Ammon's horn (tissue), 1 donor: Measurements from ENCODE around the gene ZNF747.
A peak's percentile ranks its signal among the peaks of the same experiment; 100 is the strongest.

Experiments used
- DNase-seq: peaks from one replicate; pipeline ENCODE4 v3.0.0-alpha.2; 2016; ENCODE audit warnings: low spot score

Gene ZNF747

DNA sequence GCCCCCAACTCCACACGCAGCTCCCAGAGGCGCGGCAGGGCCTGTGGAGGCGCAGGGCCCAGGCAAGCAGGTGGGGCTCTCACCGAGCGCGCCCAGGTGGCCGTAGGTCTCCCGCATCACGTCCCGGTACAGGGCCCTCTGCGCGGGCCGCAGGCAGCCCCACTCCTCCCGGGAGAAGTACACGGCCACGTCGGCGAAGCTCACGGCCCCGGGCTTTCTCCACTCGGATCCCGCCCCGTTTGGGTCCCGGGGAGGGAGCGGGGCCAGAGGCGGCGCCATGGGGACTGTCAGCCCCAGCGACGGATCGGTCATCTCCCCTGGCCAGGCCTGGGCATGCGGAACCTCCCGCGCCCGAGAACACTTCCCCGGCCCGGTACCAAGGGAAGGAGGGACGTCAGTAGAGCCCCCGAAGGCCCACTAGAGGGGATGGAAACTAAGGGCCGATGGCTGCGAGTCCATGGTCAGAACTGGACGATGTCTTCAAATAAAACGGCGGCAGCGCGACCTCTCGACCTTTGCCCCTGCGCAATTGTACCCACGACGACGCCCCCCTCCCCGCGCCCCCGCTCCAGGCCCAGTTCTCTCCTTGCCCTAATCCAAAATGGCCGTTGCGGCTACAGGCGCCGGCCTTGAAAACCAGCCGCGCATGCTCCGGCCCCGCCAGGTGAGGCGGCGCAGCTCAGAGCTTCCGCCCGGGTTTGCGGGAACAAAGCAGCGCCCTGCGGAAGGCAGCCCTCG lies at the start of gene ZNF747:
Gene ZNF747 (minus strand): TSS at position 491 of the 738 bp plus-strand sequence. CDS start 179 bp downstream, at position 312.
- peak; percentile 94 for DNase-seq

DNA sequence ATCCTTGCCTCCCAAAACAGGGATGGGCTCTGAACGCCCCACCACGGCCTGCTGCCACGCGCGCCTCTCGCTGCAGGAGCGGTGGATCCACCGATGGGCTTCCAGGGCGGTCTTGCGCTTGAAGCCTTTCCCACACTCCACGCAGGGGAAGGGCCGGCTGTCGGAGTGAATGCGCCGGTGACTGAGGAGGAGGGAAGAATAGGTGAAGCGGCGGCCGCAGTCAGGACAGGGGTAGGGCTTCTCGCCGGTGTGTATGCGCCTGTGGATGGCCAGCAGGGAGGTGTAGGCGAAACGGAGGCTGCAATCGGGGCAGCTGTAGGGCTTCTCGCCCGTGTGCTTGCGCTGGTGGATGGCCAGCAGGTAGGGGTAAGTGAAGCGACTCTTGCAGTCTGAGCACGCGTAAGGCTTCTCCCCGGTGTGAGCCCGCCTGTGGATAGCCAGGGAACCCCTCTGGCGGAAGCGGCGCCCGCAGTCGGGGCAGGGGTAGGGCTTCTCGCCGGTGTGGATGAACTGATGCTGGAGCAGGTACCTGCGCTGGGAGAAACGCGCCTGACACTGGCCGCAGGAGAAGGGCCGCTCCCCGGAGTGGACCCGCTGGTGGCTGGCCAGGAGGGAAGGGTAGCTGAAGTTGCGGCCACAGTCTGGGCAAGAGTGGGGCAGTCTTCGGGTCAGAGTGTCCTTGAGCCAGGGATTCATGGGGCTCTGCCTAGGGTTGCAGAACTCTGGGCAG lies 48.1 kb upstream of the ZNF747 start:
- DNase-seq: no peak

DNA sequence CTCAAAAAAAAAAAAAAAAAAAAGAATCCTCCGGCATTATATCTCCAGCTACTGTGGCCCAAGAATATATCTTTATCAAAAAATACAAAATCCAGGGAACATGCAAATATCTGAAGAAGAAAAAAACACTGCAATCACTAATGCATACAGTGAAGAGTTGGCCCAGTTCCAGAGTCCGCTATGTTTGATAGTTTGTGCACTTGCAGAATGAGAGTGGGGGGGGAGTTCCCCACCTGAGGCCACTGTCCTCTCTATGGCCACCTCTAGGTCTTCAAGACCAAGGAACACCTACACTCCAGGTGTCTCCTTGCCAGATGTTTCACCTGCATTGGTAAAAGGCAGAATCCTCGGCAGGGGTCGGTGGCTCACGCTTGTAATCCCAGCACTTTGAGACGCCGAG lies 46.8 kb upstream of the ZNF747 start:
- DNase-seq: no peak

DNA sequence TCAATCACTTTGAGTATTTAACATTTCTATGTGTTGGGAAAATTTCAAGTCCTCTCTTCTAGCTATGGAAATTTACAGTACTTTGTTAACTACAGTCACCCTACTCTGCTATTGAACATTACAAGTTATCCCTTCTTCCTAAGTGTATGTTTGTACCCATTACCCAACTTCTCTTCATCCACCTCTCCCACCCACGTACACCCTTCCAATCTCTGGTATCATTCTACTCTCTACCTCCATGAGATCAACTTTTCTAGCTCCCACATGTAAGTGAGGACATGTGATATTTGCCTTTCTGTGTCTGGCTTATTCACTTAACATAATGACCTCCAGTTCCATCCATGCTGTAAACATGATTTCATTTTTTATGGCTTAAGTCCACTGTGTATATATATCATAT lies 40.0 kb upstream of the ZNF747 start:
- DNase-seq: no peak

DNA sequence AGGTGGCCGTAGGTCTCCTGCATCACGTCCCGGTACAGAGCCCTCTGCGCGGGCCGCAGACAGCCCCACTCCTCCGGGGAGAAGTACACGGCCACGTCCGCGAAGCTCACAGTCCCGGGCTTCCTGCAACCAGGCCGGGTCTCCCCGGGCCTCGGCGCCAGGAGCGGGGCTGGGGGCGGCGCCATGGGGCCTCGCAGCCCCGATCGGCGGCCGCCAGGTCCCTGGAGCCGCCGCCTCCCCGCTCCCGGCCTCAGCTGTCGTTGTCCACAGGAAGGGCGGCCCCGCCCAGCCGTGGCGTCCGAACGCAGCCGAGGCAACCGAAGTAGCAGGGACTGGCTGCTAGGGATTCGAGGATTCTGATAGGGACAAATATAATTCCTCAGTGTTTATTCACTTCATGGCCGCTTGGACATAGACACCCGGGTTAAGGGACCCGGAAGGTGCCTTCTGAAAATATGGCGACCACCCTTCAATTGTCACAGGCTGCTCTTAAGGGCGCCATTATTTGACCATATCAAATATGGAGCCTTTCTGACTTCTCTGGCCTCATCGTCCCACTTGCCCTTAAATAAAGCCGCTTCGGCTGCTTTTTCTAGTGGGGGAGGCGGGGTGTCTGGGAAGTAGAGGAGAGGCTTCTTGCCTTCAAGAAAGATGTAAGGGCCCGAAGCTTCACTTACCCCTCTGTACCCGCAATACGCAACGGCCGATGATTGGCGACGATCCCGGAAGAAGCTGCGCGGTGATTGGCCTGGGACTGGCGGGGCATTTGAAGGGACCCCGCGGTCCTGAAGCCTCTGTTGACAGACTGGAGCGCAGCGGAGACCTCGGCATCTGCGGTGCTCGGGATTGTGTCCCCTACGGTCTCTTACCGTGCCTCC lies 37.0 kb upstream of the ZNF747 start, which contains the start of gene ZNF688:
Gene ZNF688 (minus strand): TSS at position 270 of the 878 bp plus-strand sequence. CDS start 85 bp downstream, at position 185.
- peak; percentile 97 for DNase-seq

DNA sequence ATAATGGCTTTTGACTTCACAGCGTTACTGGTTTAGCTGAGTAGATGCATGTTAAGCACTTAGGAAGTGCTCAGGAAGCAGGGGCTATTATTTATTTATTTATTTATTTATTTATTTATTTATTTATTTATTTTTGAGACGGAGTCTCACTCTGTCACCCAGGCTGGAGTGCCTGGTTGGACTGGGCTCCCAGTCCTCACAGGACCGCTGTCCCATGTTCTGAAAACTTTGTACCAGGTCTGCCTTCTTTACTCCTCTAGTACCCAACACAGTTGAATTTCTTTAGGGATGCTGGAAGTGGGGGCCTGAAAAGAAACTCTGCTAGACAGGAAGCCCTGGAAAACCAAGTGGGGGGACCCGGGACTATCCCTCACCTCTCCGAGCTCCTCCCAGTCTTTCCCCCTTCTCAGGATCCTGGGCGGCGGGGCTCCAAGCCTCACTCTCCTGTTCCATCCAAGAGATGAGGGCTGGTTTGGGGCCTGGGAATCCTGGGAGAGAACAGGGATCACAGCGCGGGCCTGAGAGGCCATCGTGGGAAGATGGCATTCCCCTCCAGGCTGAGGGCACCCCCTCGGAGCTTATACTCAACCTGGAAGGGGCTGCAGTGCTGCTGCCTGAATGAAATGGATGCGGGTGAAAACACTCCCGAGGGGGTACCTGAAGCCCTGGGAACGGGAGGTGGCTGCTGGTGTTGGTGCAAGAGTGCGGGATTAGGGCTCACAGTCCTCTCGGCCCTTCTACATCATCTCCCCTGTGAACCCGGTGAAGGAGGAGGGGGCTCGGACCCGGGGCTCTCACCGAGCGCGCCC lies 36.2 kb upstream of the ZNF747 start:
- peak; percentile 28 for DNase-seq

DNA sequence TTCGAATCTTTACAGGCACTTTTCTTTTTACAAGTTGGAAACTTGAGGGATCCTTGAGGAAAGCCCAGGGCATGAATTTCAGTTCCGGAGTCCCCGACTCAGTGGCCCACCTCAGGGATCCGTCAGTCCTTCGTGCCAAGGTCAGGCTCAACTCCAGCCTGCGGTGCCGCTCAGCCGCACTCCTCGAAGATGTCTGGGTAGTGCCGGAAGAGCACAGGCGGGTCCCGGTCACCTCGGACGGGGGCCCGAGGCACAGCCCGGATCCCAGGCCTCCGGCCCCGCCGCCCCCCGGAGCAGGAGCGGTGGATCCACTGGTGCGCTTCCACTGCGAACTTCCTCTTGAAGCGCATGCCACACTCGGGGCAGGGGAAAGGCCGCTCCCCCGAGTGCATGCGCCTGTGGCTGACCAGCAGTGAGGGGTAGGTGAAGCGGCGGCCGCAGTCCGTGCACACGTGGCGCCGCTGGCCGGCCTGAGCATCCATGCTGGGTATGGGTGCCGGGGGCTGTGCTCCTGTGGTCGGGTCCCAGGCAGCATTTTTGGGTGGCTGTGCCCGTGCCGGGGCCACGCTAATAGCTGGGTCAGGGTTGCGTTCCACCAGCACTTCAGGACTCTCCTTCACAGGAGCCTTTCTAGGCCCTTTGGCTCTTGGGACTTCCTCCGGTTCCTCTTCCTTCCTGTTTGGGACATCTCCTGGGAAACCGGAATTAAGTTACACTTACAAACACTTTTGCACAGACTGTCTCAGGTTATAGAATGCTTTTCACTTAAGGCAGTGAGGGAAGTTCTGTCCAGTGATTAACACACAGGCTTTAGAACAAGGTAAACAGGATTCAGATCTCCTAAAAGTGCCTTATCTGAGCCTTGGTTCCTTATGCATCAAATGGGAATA lies 35.3 kb upstream of the ZNF747 start:
- DNase-seq: no peak

DNA sequence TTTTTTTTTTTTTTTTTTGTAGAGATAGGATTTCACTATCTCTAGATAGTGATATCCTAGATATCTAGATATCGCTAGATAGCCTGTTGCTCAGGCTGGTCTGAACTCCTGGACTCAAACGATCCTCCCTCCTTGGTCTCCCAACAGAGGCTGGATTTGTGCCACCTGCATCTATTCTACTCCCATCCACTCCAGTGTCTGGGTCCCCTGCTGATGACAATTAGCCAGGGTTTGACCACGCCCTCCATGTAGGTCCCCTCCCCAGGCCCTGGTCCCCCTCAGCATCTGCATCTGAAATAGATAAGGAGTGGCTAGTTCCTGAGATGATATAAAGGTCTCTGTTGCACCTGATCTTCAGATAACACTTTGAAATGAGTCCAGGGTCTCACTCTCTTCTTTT lies 34.6 kb upstream of the ZNF747 start:
- DNase-seq: no peak

DNA sequence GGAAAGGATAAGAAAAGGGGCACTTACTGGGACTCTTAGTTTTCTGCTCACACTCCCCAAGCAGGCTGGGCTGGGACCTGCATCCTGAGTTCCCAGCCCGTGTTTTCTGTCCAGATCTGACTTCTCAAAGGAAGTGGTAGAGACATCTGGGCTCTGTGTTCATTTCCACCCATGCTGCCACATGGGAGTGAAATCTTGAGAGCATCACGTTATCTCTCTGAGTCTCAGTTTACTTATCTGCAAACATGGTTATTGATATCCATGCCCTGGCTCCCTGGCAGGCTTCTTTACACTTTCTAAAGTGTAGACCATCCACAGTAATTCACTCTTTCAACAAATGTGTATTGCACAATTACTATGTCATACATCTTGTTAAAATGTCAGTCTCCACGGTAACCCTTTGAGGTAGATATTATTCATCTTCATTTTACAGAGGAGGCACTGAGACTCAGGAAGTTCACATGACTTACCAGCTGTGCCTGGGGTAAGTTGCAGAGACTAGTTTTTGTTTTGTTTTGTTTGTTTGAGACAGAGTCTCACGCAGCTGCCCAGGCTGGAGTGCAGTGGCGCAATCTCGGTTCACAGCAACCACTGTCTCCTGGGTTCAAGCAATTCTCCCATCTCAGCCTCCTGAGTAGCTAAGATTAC lies 33.5 kb upstream of the ZNF747 start:
- DNase-seq: no peak

DNA sequence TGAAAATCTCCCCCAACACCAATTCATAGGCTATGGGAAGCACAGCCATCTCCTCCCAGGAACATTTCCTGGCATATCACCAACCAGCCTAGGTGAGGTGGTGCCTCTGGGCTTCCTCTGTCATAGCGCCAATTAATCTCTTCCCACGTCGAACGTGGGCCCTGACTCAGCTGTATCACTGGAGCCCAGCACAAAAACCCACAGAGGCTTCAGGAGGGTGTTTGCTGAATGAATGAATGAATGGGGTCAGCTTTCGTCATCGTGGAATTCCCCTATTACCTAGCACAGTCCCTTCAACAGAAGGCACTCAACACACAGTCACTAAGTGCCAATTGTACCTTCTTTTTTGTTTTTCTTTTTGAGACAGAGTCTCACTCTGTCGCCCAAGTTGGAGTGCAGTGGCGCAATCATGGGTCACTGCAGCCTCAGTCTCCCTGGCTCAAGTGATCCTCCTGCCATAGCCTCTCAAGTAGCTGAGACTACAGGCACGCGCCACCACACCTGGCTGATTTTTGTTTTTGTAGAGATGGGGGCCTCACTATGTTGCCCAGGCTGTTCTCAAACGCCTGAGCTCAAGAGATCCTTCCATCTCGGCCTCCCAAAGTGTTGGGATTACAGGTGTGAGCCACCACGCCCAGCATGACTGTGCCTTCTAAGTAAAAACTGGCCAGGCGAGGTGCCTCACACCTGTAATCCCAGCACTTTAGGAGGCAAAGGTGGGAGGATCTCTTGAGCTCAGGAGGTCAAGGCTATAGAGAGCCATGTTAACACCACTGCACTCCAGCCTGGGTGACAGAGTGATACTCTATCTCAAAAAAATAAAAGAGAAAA lies 32.7 kb upstream of the ZNF747 start:
- DNase-seq: no peak

DNA sequence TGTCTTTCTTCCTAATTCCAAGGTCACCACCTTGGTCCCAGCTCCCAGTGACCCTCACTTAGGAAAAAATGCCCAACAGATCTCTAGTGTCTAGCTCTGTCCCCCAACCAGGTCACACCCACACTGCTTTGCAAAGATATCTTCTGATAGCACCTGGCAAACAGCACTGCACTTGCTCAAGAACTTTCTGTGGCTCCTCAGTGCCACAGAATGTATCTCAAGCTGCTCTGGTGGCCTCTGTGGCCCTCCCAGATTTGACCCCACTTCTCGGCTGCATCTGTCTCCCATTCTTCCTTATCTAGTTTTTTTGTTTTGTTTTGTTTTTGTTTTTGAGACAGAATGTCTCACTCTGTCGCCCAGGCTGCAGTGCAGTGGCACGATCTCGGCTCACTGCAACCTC lies 31.9 kb upstream of the ZNF747 start:
- no peak for DNase-seq

DNA sequence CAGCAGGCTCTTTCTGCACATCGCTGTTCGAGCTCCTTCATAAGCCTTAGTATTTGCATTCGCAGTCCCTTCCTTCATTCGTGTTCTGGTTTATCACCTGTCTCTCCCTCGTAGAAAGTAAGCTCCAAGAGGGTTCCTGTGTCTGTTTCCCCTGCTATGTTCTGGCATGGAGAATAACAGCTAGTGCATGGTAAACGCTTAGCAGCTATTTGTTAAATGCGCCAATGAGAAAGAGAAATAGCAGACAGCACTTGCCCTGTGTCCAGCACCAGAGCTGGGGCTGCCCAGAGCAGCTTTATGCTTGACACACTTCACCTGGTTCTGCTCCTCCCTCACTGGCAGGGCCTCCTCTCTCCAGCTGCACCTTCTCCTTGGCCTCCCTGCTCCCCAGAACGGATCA lies 31.3 kb upstream of the ZNF747 start:
- DNase-seq: no peak

DNA sequence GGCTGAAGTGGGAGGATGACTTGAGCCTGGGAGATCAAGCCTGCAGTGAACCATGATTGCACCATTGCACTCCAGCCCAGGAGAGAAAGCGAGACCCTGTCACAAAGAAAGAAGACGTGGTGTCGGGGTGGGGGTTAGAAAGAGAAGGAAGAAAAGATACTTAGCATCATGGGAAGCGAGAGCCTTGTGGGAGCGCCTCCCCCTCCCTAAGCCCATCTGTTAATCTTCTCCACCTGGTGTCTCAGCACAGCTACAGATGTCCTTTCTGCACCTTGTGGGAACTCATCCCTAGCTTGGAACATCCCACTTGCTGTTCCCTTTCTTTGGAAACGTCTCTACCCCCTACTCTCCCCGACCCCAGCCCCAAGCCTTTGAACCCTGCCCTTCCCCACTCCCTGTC lies 30.9 kb upstream of the ZNF747 start:
- peak; percentile 22 for DNase-seq

DNA sequence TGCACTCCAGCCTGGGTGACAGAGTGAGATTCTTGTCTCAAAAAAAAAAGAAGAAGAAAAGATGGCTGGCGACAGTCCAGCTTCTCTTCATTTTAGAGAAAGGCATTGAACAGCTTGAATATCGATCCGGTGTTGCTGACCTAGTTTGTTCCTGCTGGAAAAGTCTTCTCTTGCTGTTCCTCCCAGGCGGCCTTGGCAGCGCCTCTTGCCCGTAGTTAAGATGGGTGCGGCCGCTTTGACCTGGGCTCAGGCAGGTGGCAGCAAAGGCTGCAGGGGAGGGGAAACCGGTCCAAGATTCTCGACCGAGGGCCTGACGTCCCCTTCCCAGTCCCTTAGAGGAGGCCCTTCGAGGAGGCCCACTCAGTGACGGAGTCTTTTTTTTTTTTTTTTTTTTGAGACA lies 27.4 kb upstream of the ZNF747 start:
- DNase-seq: no peak

DNA sequence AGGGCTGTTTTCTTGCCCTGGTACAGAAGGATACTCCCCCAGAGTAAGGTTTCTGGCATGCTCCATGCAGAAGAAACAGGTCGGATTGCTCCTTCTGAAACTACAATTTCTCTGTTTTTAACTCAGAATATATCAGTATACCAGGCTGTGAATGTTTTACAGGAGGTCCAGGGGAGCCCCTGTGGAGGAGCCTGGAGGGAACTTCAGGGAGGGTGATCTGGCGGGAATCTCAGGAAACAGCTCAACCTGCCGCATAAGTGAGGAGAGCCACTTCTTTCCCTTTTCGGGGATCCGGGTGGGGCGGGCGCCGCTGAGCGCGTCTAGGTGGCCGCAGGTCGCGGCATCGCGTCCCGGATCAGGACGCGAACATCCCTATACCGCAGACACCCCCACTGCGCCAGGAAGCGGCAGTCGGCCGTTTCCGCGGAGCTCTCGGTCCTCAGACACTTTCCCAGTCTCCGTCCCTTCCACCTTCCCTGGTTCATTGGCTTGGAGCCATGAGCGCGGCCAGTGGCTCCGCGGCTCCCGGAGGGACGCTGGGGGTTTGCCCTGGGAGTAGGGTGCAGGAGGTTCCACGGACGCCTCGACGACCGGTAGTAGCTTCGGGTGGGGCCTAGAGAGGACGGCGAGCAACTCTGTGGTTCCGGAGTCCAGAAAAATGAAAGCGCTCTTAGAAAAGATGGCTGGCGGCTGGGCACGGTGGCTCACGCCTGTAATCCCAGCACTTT lies 26.6 kb upstream of the ZNF747 start:
- DNase-seq: no peak

DNA sequence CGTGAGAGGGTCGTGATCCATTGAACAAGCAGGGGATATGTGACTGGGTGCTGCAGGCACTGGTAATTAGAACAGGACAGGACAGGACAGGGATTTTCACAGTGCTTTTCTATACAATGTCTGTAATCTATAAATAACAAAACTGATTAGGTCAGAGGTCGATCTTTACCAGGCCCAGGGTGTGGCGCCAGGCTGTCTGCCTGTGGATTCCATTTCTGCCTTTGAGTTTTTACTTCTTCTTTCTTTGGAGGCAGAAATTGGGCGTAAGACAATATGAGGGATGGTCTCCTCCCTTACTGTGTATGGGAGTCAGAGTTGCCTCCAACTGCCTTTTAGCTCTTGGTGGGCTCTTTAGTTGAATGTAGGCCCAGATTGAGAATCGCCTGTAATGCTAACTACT lies 25.0 kb upstream of the ZNF747 start:
- no peak for DNase-seq

DNA sequence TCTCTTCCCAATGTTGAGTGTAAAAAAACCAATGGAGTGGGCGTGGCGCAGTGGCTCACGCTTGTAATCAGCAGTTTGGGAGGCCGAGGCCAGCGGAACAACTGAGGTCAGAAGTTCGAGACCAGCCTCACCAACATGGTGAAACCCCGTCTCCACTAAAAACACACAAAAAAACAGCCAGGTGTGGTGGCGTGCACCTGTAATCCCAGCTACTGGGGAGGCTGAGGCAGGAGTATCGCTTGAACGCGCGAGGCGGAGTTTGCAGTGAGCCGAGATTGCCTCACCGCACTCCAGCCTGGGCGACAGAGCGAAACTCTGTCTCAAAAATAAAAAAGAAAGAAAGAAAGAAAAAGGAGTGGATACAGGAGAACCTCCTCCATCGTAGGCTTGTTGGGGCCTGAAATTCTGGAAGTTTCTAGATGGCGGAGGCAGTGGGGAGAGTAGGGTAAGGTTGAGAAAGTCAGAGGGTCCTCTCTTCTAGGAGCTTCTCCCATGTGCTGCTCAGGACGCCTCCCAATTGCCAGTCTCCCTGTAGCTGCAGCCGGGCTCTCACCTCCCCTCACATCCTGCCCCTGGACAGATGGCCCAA lies 24.2 kb upstream of the ZNF747 start:
- no peak for DNase-seq
